NOMO-1 treated with dmso at 0.1 percent for 144 hours (cell line): ENCODE results near the gene RING1.
A peak's percentile ranks its signal among the peaks of the same experiment; 100 is the strongest.

ENCODE experiments used
- DNase-seq: peaks from one replicate; lab custom pipeline; 2025; ENCODE audit not compliant: unreplicated experiment; lab: John Stamatoyannopoulos, UW

RING1 gene

DNA sequence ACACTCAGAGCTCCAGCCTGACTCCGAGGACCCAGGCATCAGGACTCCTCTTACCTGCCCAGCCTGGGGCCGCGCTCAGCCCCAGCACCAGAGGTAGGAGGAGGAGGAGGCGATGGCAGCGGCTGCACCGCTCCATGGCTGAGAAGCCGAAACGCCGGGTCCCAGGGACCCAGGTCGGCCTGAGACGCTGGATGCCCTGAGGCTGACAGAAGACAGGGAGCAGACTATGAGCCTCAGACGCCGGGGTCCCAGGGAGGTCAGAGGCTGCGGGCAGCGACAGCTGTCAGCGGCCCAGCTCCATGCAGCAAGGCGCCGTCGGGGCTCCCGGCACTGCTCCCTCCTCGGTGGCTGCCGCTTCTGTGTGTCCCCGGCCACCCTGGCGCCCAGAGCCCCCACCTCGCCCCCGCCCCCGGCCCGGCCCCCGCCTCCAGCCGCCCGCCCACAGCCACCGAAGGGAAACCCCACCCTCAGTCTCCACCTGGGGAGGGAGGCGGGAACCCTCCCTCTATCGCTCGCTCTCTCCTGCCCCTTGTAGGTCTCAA lies 16.1 kb upstream of the RING1 start, which contains the start of gene COL11A2:
TSS of gene COL11A2 (minus strand) at position 363 of the 542 bp plus-strand sequence. CDS start at position 136, 227 bp downstream.
- DNase-seq: no peak

DNA sequence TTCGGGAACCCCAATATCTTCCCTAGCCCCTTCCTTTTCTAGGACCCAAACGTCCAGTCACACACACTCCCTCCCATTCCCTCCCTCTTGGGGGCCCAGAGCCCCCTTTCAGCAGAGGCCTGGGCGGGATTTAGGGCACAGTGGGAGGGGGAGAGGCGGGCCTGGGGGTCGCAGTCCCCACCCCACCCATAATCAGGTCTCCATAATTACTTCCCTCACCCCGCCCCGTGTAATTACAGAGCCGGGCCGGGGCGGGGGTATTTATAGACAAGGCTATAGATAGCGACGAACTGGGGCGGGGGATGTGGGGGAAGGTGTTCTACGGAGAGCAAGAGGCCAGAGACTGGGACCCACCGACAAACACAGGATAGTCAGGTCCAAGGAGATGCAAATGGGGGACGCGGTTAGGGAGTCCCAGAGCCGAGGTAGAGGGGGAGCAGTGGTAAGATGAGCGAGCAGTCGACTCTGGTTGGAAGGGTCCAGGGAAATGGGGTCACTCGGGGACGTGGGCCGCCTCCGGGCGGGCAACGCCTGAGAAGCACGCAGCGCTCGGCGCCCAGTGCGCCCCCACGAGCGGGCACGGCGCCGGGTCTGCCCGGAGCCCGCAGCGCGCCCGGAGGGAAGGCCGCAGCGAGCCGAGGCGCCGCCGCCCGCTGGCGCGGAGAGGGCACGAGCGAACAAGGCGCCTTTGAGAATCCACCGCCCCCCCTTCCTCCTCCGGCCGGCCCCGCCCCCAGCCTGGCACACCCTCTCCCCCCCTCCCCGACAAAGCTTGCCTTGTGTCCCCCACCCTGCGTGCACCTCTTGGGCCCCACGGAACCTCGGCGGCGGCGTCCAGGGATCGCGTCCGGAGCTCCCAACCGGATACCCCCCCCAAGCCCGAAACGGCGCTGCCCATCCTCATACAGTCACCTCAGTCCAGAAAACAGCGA lies 15.4 kb upstream of the RING1 start:
- DNase-seq: no peak

- DNase-seq: no peak
These were observed 14.7 kb upstream of the RING1 start for GRCh38 chr6:33193619-33194018.

DNA sequence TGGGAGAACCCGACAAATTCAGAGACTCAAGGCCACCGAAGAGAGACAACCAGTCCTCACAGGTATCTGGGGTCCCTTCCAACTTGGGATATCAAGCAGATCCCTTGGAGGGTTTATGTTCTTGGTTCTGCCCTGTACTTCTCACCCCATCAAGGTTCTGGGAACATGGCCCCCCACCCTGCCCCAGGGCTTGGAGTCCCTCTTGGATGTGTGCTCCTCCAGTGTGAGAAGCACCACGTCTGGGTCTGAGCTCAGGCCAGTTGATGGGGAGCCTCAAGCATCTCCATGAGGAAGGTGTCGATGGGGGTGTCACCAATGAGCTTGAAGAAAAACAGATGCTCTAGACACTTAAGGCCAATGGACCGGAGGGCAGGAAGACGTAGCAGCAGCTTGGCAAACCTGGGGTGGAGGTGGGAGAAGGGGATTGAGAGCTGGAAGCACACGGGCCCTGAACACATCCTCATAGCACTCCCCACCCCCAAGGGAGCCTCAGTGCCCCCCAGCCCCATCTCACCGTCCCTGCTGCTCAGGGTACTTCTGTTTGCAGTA lies 13.8 kb upstream of the RING1 start:
- DNase-seq: no peak

- no peak for DNase-seq
These were observed 12.8 kb upstream of the RING1 start for GRCh38 chr6:33195304-33196165.

DNA sequence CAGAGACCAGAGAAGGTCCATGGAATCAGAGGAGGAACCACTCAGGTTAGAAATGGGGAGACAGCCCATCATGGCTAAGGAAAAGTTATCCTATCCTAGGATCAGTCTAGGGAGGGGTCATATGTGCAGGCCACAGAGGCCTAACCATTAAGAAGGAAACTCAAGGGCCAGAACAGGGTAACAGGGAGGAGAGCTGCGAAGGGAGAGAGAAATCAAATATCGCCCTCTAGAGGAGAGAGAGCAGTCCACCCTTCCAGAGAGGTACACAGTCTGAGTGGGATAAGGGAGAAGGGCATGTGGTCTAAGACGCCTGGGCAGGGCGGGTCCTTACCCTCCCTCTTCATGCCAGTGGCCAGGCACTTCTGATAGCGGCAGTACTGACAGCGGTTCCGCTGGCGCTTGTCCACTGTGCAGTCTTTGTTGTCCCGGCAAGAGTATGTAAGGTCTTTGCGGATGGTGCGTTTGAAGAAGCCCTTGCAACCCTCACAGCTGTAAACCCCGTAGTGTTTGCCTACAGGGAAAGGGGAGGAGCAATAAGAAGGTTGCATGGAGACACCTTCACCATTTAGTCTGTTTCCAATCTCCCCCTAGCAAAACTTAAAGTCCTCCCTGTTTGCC lies 10.8 kb upstream of the RING1 start:
- peak; percentile 59 for DNase-seq

- no peak for DNase-seq
These were observed 10.0 kb upstream of the RING1 start for GRCh38 chr6:33198159-33198852.

DNA sequence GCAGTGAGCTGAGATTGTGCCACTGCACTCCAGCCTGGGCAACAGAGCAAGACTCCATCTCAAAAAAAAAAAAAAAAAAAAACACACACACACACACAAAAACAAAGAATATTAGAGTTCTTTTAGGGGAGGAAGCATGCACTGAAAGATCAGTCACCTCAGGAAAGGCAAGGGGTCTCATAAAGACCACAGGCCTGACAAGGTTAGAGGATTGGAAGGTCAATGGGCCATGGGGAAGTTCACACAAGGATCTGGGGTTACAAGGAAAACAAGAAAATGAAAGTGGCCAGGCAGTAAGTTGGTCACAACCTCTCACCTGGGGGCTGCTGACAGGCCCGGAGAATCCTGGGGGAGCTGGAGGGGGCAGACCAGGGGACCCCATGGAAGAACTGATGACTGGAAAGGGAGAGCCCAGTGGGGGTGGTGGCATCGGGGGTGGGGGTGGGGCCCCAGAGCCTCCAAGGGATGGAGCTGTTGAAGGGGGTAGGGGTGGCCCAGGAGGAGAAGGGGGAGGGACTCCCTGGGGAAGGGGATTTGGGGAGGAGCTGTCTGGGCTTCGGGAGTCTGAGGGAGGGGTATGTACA lies 9.4 kb upstream of the RING1 start:
- no peak for DNase-seq

GRCh38 chr6:33199687-33200218 lies 8.5 kb upstream of the RING1 start:
- peak; percentile 68 for DNase-seq

DNA sequence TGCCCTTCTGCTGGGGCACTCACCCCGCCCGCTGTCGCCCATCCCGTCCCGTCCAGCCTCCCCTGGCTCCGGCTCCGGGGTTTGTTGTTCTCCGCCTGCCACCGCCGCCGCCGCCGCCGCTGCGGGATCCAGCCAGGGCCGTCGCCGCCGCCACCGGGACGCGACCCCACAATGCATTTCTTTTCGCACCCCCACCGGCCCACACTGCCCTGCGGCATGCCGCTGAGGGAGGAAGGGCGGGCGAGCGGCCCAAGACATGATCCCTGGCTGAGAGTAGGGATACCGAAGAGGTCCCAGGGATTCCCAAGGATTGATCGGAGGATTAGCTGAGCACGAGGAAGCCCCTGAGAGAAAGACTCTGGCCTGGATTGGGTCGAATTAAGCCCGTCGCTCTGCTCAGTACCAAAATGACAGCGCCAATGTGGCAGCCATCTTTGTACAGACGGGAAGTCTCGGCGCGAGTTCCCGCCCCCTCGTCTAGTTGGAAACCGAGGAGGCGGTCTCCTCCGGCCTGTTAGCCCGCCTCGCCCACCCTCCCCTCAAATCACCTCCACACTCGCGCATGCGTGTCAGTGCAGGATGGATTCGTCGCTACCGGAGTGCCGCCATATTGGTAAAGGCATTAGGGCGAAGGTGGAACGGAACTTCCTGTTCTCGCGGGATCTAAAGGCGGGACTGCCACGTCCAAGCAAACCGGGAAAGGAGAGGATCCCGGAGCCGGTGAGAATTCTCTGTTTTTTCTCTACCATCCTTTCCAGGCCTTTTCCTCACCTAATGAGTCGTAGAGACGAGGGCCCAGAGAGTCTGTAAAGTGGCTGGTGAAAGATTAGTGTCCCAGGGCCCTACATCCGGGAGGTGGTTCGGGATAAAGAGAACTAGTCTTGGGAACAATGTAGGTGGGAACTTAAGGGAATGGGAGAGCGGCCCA lies 7.8 kb upstream of the RING1 start, which contains the start of the genes RXRB and SLC39A7:
TSS of gene RXRB (minus strand) at position 447 of the 928 bp plus-strand sequence. CDS start at position 258, 189 bp downstream.
TSS of gene SLC39A7 (plus strand) at position 649 of the 928 bp plus-strand sequence. CDS start 379 bp downstream, outside the sequence.
- DNase-seq: peak; percentile 93

DNA sequence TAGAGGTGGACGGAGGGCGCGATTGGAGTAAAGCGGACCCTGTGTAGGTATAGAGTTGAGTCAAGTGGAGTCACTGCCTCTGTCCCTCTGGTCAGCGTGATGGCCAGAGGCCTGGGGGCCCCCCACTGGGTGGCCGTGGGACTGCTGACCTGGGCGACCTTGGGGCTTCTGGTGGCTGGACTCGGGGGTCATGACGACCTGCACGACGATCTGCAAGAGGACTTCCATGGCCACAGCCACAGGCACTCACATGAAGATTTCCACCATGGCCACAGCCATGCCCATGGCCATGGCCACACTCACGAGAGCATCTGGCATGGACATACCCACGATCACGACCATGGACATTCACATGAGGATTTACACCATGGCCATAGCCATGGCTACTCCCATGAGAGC lies 7.2 kb upstream of the RING1 start:
- DNase-seq: no peak

DNA sequence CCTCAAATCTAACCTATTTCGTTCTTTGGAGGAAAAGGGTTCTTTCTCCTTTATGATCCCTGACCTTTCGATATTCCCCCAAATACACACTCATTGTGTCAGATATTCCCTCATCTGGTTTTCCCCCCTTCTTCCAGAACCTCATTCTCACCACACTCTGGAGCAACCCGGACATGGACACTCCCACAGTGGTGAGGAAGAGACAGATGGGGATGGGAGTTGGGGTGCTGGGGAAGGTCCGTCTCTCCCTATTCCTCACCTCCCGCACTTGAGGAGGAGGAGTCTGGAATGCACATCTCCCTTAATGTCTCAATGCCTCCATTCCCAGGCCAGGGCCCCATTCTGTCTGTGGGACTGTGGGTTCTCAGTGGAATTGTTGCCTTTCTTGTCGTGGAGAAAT lies 6.4 kb upstream of the RING1 start:
- DNase-seq: no peak

DNA sequence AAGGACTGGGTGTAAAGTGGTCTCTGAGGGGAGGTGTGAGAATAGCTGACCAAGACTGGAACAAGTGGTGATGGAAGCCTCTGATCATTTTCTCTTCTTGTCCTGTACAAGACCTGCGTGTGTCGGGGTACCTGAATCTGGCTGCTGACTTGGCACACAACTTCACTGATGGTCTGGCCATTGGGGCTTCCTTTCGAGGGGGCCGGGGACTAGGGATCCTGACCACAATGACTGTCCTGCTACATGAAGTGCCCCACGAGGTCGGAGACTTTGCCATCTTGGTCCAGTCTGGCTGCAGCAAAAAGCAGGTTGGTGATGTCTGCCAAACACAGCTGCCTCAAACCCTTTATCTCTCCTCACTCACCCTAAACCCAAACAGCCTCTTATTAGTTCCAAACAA lies 5.5 kb upstream of the RING1 start:
- no peak for DNase-seq

DNA sequence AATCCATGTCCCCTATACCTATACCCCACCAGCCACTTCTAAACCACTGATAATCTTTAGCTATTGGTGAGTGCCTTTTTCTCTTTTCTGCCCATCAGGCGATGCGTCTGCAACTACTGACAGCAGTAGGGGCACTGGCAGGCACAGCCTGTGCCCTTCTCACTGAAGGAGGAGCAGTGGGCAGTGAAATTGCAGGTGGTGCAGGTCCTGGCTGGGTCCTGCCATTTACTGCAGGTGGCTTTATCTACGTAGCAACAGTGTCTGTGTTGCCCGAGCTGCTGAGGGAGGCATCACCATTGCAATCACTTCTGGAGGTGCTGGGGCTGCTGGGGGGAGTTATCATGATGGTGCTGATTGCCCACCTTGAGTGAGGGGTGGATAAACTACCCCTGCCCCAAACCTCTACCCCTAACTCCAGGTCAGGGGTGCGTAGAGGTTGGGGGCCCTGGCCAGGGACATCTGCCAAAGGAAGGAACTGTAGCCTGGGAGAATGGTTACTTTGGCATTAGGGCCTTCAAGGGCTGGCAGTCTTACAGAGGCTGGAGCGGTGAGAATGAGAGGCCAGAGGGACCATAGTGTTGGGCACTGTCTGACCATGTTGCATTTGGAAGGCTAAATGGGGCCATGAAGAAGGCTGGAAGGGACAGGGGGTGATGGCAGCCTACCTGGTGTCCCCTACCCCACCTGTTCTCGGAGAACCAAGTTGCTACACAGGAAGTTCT lies 4.7 kb upstream of the RING1 start:
- DNase-seq: no peak

- no peak for DNase-seq
These were observed 4.2 kb upstream of the RING1 start for GRCh38 chr6:33204165-33204414.

GRCh38 chr6:33204415-33205190 lies 3.7 kb upstream of the RING1 start, which contains the start of gene HSD17B8:
Gene HSD17B8, plus strand, starts transcription at chr6:33204655. Its CDS starts 14 bp downstream, at chr6:33204669.
- DNase-seq: peak; percentile 88
